ENCODE data around the gene TMEM248. TPM values are rescaled to one million over a fixed set of nuclear protein-coding genes. Genes with fewer than 3 reads are reported as not detected.
"Not testable (repeated sequence)": the region's sequence is repeated elsewhere in the genome, so short reads cannot be mapped to it uniquely, and the experiment has no call there.

TMEM248 gene
- total and polyA plus RNA-seq, 2 experiments from 2014 or later = 40.2 to 73.7 TPM

- TF ChIP-seq STAT1 (IDR thresholded peaks at IDR 0.05; ENCODE audit: unreplicated experiment) (no peak), JUNB (IDR thresholded peaks at IDR 0.05; ENCODE audit: unreplicated experiment) (no peak), CREB1 (CRISPR knock-in tag; IDR thresholded peaks at IDR 0.05; ENCODE audit: low read depth) (no peak), ZNF331 (CRISPR knock-in tag; IDR thresholded peaks at IDR 0.05; ENCODE audit: low read depth) (no peak), POLR2AphosphoS5 (IDR thresholded peaks at IDR 0.05; ENCODE audit: low read depth) (no peak), ZNF114 (CRISPR knock-in tag; IDR thresholded peaks at IDR 0.05) (no peak), EZH2phosphoT487 (IDR thresholded peaks at IDR 0.05; ENCODE audit: unreplicated experiment) (no peak)
- TF ChIP-seq, protein P1, sequence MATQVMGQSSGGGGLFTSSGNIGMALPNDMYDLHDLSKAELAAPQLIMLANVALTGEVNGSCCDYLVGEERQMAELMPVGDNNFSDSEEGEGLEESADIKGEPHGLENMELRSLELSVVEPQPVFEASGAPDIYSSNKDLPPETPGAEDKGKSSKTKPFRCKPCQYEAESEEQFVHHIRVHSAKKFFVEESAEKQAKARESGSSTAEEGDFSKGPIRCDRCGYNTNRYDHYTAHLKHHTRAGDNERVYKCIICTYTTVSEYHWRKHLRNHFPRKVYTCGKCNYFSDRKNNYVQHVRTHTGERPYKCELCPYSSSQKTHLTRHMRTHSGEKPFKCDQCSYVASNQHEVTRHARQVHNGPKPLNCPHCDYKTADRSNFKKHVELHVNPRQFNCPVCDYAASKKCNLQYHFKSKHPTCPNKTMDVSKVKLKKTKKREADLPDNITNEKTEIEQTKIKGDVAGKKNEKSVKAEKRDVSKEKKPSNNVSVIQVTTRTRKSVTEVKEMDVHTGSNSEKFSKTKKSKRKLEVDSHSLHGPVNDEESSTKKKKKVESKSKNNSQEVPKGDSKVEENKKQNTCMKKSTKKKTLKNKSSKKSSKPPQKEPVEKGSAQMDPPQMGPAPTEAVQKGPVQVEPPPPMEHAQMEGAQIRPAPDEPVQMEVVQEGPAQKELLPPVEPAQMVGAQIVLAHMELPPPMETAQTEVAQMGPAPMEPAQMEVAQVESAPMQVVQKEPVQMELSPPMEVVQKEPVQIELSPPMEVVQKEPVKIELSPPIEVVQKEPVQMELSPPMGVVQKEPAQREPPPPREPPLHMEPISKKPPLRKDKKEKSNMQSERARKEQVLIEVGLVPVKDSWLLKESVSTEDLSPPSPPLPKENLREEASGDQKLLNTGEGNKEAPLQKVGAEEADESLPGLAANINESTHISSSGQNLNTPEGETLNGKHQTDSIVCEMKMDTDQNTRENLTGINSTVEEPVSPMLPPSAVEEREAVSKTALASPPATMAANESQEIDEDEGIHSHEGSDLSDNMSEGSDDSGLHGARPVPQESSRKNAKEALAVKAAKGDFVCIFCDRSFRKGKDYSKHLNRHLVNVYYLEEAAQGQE (IDR thresholded peaks at IDR 0.05; ENCODE audit: unreplicated experiment) = no peak
Observed at GRCh38 chr7:66873476-66873875, 47.5 kb upstream of the TMEM248 start (continued).

GRCh38 chr7:66877577-66878300, 43.3 kb upstream of the TMEM248 start:
- DNase-seq (ENCODE audit: low spot score) (no peak), ATAC-seq (no peak)
- Histone ChIP-seq H2AFZ (no peak overlapping the region), H3K27ac (ENCODE audit: low read depth) (no peak overlapping the region), H3K4me3 (no peak overlapping the region), H3K36me3 (ENCODE audit: insufficient read depth) (0 out of 2 replicates have a peak, but pooled peaks cover 4% of the 10 kb centered on the region), H3F3A (replicated peaks; ENCODE audit: low read depth) (no peaks in the 10 kb centered on the region), H3K79me2 (replicated peaks; ENCODE audit: insufficient read depth) (no peaks in the 10 kb centered on the region), H3K27me3 (ENCODE audit: insufficient read depth) (no peaks in the 10 kb centered on the region), H3K9me2 (ENCODE audit: insufficient read depth) (no peaks in the 10 kb centered on the region), H3K4me2 (no peak overlapping the region), H4K20me1 (replicated peaks; ENCODE audit: insufficient read depth) (no peaks in the 10 kb centered on the region), H3K4me1 (ENCODE audit: insufficient read depth) (no peaks in the 10 kb centered on the region)
- Mint-ChIP-seq H3K36me3 (ENCODE audit: low read depth) (peaks cover 13% of the 10 kb centered on the region; the same call in 2 of the 3 replicates), H3K9me3 (no peaks in the 10 kb centered on the region), H3K27ac (no peak overlapping the region), H3K27me3 (ENCODE audit: insufficient read depth, low read depth, poor library complexity) (peaks cover 2% of the 10 kb centered on the region), H3K4me3 (no peak overlapping the region), H3K4me1 (no peaks in the 10 kb centered on the region)
- TF ChIP-seq CREB1 (CRISPR knock-in tag; IDR thresholded peaks at IDR 0.05; ENCODE audit: low read depth) (no peak), NANOG (IDR thresholded peaks at IDR 0.05; ENCODE audit: borderline replicate concordance) (no peak), ZNF114 (CRISPR knock-in tag; IDR thresholded peaks at IDR 0.05) (no peak), POLR2AphosphoS5 (IDR thresholded peaks at IDR 0.05; ENCODE audit: low read depth) (no peak)
- TF ChIP-seq, protein P1 (IDR thresholded peaks at IDR 0.05; ENCODE audit: unreplicated experiment) = no peak

DNA sequence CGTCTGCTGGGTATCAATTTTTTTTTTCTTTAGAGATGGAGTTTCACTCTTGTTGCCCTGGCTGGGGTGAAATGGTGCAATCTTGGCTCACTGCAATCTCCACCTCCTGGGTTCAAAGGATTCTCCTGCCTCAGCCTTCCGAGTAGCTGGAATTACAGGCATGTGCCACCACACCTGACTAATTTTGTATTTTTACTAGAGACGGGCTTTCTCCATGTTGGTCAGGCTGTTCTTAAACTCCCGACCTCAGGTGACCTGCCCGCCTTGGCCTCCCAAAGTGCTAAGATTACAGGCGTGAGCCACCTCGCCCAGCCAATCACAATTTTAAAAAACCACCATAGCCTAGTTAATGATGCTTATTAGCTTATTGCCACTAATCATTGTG, 42.7 kb upstream of the TMEM248 start:
- ATAC-seq; H3K27me3 Mint-ChIP-seq (ENCODE audit: insufficient read depth, low read depth, poor library complexity); H3K4me3 Mint-ChIP-seq: not testable (repeated sequence)

More for the DNA sequence above, 42.7 kb upstream of the TMEM248 start:
- H3K27ac Mint-ChIP-seq; H3K79me2 ChIP-seq (replicated peaks; ENCODE audit: insufficient read depth); H3K27me3 ChIP-seq (ENCODE audit: insufficient read depth); H3K27ac ChIP-seq (ENCODE audit: low read depth); H3K4me3 ChIP-seq; H4K20me1 ChIP-seq (replicated peaks; ENCODE audit: insufficient read depth); DNase-seq (ENCODE audit: low spot score); H3K4me2 ChIP-seq; H3K4me1 ChIP-seq (ENCODE audit: insufficient read depth); H3K36me3 ChIP-seq (ENCODE audit: insufficient read depth); H3K9me3 Mint-ChIP-seq; H2AFZ ChIP-seq; H3K9me2 ChIP-seq (ENCODE audit: insufficient read depth); H3K4me1 Mint-ChIP-seq; H3F3A ChIP-seq (replicated peaks; ENCODE audit: low read depth): not testable (repeated sequence)
- H3K36me3 Mint-ChIP-seq (ENCODE audit: low read depth) = peaks cover 13% of the 10 kb centered on the region; the same call in 2 of the 3 replicates
